ENCODE measurements around the gene CEP120. TPM values are rescaled to one million over a fixed set of nuclear protein-coding genes. Genes with fewer than 3 reads are reported as not detected.

CEP120 gene
- total RNA-seq, 2 experiments from 2014 or later, result 69.9 to 74.9 TPM

DNA sequence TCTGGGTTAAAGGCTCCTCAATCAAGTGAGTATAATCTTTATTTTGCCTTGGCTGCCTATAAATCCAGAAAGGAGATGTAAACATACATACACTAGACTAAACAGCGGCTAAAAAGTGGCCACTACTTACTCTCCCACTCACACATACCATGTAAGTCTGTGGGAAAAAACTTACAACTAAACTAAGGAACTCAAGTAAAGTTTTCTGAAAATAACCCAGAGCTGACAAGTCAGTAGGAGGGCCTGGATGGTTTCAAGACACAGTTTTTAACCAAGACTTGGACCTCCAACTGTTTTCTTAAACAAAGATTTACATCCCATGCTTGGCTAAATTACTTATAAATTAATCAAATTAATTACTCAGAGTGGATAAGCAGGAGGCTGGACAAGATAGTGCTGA is 64.5 kb downstream of the CEP120 start:
- no peak overlapping the region for H3K27ac ChIP-seq (ENCODE audit: low read depth in 1 of 2, low read length in 2 of 2)
- Mint-ChIP-seq H3K4me1 (ENCODE audit: low read depth) (no peaks in the 10 kb centered on the region), H3K4me3 (no peak overlapping the region), H3K36me3 (ENCODE audit: low read depth) (peaks cover 82% of the 10 kb centered on the region), H3K27ac (no peak overlapping the region), H3K9me3 (no peaks in the 10 kb centered on the region), H3K27me3 (no peaks in the 10 kb centered on the region)
- ATAC-seq (ENCODE audit: poor library complexity) (no peak), DNase-seq (no peak)
- ChIA-PET CTCF (no interaction called here), POLR2A (no interaction called here)
- no peak overlapping the region for H3K4me3 ChIP-seq (ENCODE audit: low read length)
- no peaks in the 10 kb centered on the region for H3K27me3 ChIP-seq (ENCODE audit: control insufficient read depth in 1 of 2, insufficient read depth in 2 of 2, low read length in 2 of 2)
- peaks cover 54% of the 10 kb centered on the region for H3K36me3 ChIP-seq (ENCODE audit: insufficient read depth, low read length)
- no peaks in the 10 kb centered on the region for H3K4me1 ChIP-seq (ENCODE audit: insufficient read depth, low read length)
- intact Hi-C loops (cut with DNase I, micrococcal nuclease), result no loop called here
- no peak for TF ChIP-seq CTCF (IDR thresholded peaks at IDR 0.05)
- no peaks in the 10 kb centered on the region for H3K9me3 ChIP-seq (ENCODE audit: control insufficient read depth in 1 of 2, insufficient read depth in 1 of 2, low read length in 2 of 2)

GRCh38 chr5:123358304-123358703 is 64.9 kb downstream of the CEP120 start:
- ChIA-PET POLR2A (no interaction called here), CTCF (no interaction called here)
- Mint-ChIP-seq H3K36me3 (ENCODE audit: low read depth) (peaks cover 83% of the 10 kb centered on the region), H3K27ac (no peak overlapping the region), H3K27me3 (no peaks in the 10 kb centered on the region), H3K9me3 (no peaks in the 10 kb centered on the region), H3K4me1 (ENCODE audit: low read depth) (no peaks in the 10 kb centered on the region), H3K4me3 (no peak overlapping the region)
- intact Hi-C loops (cut with DNase I, micrococcal nuclease), result no loop called here
- ATAC-seq (ENCODE audit: poor library complexity) (no peak), DNase-seq (no peak)
- no peak for TF ChIP-seq CTCF (IDR thresholded peaks at IDR 0.05)
- Histone ChIP-seq H3K36me3 (ENCODE audit: insufficient read depth, low read length) (peaks cover 51% of the 10 kb centered on the region), H3K4me1 (ENCODE audit: insufficient read depth, low read length) (no peaks in the 10 kb centered on the region), H3K9me3 (ENCODE audit: control insufficient read depth in 1 of 2, insufficient read depth in 1 of 2, low read length in 2 of 2) (no peaks in the 10 kb centered on the region), H3K4me3 (ENCODE audit: low read length) (no peak overlapping the region), H3K27ac (ENCODE audit: low read depth in 1 of 2, low read length in 2 of 2) (no peak overlapping the region), H3K27me3 (ENCODE audit: control insufficient read depth in 1 of 2, insufficient read depth in 2 of 2, low read length in 2 of 2) (no peaks in the 10 kb centered on the region)

DNA sequence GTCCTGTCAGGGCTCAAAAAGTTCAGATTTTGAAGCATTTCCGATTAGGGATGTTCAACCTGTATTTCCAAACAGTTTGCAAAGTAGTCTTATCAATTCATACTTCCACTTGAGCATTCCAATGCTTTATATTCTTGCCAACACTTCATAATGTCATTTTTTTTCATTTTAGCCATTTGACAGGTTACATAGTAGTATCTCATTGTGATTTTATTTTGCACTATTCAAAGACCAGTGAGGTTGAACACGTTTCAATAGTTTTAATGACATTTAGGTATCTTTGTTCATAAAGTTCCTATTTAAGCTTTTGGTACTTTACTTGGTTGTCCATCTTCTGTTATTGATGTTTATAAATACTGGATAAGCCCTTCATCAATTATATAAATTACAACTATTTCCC is 71.4 kb downstream of the CEP120 start:
- no peak overlapping the region for H3K4me3 Mint-ChIP-seq
- ChIA-PET POLR2A (no interaction called here), CTCF (no interaction called here)
- no peaks in the 10 kb centered on the region for H3K27me3 ChIP-seq (ENCODE audit: control insufficient read depth in 1 of 2, insufficient read depth in 2 of 2, low read length in 2 of 2)
- H3K36me3 Mint-ChIP-seq (ENCODE audit: low read depth), result peaks cover 68% of the 10 kb centered on the region
- no peak overlapping the region for H3K27ac ChIP-seq (ENCODE audit: low read depth in 1 of 2, low read length in 2 of 2)
- H3K27me3 Mint-ChIP-seq, result no peaks in the 10 kb centered on the region
- no peak overlapping the region for H3K4me3 ChIP-seq (ENCODE audit: low read length)
- H3K36me3 ChIP-seq (ENCODE audit: insufficient read depth, low read length), result peaks cover 38% of the 10 kb centered on the region
- H3K27ac Mint-ChIP-seq, result no peak overlapping the region
- intact Hi-C loops (cut with DNase I, micrococcal nuclease), result no loop called here
- H3K9me3 Mint-ChIP-seq, result no peaks in the 10 kb centered on the region
- TF ChIP-seq CTCF (IDR thresholded peaks at IDR 0.05), result no peak
- H3K4me1 Mint-ChIP-seq (ENCODE audit: low read depth), result no peaks in the 10 kb centered on the region
- H3K9me3 ChIP-seq (ENCODE audit: control insufficient read depth in 1 of 2, insufficient read depth in 1 of 2, low read length in 2 of 2), result no peaks in the 10 kb centered on the region
- H3K4me1 ChIP-seq (ENCODE audit: insufficient read depth, low read length), result no peaks in the 10 kb centered on the region
- DNase-seq (no peak), ATAC-seq (ENCODE audit: poor library complexity) (no peak)
